ENCODE data around the gene ASTN2. TPM values are rescaled to one million over a fixed set of nuclear protein-coding genes. Genes with fewer than 3 reads are reported as not detected.

The ASTN2 gene
- total RNA-seq, 1 donor from 2014 or later, result 12.2 TPM

DNA sequence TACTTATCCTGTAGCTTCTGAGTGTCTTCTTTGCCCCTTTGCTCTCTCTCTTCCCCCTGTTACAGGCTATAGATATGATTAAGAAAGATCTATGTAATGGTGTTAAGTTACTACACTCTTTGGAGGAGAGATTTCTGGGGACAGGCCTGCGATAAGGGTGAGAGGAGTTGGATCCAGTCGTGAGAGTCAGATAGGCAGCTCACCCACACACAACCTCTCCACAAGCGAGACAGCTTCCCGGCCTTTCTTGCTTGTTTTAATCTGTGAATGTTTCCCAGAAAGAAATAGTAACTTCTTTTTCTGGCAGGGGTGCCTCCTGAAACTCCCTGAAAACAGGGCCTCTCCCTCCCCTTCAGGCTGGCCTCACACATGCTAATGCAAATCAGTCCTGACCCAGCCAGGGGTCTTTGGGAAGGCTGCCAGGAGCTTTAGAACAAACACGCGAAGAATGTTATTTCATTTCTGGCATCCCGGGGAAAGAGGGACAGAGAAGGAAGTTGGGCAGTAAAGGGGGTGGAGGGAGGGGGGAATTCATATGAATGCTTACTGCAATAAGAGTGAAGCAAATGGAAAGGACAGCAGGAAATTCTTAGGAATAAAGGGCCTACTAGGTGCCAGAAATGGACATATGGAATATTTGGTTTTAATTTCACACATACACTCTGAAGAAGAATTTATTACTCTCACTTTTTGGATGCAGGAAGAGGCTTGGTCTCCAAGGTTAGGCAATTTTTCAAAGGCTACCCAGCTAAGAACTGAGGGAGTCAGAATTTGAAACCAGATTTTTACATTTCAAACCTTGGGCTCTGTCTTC, 943.6 kb downstream of the ASTN2 start:
- TF ChIP-seq, protein P1, sequence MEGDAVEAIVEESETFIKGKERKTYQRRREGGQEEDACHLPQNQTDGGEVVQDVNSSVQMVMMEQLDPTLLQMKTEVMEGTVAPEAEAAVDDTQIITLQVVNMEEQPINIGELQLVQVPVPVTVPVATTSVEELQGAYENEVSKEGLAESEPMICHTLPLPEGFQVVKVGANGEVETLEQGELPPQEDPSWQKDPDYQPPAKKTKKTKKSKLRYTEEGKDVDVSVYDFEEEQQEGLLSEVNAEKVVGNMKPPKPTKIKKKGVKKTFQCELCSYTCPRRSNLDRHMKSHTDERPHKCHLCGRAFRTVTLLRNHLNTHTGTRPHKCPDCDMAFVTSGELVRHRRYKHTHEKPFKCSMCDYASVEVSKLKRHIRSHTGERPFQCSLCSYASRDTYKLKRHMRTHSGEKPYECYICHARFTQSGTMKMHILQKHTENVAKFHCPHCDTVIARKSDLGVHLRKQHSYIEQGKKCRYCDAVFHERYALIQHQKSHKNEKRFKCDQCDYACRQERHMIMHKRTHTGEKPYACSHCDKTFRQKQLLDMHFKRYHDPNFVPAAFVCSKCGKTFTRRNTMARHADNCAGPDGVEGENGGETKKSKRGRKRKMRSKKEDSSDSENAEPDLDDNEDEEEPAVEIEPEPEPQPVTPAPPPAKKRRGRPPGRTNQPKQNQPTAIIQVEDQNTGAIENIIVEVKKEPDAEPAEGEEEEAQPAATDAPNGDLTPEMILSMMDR (IDR thresholded peaks at IDR 0.05; ENCODE audit: insufficient read depth, low read length, poor library complexity, severe bottlenecking), result no peak
- Histone ChIP-seq H3K27me3 (ENCODE audit: control insufficient read depth, insufficient read depth, low read length) (no peaks in the 10 kb centered on the region), H3K4me3 (ENCODE audit: low read depth, low read length) (no peak overlapping the region), H3K36me3 (ENCODE audit: control insufficient read depth, insufficient read depth, low read length) (no peaks in the 10 kb centered on the region)
- DNase-seq (ENCODE audit: low read depth), result peak; percentile 14

DNA sequence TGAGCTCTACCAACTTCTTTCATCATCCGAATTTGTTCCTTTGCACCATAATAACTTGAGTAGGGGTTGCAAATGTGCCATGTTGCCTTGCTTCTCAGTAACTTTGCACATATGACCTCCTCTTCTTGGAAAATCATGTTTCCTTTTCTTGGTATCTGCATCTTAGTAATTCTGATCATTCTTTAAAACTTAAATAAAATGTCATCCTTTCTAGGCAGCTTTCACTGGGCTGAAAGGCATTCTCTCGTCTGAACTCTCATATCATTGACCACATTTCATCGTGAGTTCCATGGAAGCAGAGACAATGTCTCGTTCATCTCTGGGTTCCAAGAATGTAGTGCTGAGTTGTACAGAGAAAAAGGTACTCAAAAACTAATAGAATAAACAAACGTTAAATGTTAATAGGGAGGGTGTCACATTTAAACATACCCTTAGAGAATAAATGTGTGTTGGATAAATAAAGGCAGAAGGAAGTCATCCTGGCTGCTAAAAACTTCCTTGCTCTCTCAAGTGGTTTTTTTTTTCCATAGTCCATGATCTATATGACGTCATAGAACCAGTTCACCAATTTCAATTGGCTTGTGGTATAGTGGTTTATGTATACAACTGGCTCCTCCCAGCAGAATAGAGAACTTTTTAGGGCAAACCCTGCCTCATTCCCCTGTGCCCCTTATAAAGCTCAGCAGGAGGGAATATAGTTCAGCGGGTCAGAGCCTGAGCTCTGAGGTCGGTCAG, 945.9 kb downstream of the ASTN2 start:
- H3K36me3 ChIP-seq (ENCODE audit: control insufficient read depth, insufficient read depth, low read length), result no peaks in the 10 kb centered on the region
- no peaks in the 10 kb centered on the region for H3K27me3 ChIP-seq (ENCODE audit: control insufficient read depth, insufficient read depth, low read length)
- TF ChIP-seq, protein P1 (IDR thresholded peaks at IDR 0.05; ENCODE audit: insufficient read depth, low read length, poor library complexity, severe bottlenecking), result no peak
- H3K4me3 ChIP-seq (ENCODE audit: low read depth, low read length), result no peak overlapping the region
- no peak for DNase-seq (ENCODE audit: low read depth)

DNA sequence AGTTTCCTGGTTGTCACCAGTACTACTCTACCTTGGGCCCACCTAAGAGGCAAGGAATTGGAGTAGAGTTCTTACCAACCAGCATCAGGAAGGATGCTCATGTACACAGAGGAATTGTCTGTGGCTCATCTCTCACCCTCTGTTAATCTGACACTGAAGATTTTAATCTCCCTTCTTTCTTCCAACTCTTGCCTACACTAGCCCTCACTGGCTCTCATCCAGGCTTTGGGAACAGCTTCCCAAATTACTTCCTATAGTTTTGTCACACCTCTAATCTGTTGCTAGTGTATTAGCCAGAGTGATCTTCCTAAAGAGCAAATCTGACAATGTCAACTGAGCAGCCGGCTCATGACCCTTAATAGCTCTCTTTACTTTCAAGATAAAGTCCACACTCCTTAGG, 946.5 kb downstream of the ASTN2 start:
- H3K4me3 ChIP-seq (ENCODE audit: low read depth, low read length), result no peak overlapping the region
- no peaks in the 10 kb centered on the region for H3K36me3 ChIP-seq (ENCODE audit: control insufficient read depth, insufficient read depth, low read length)
- DNase-seq (ENCODE audit: low read depth), result no peak
- H3K27me3 ChIP-seq (ENCODE audit: control insufficient read depth, insufficient read depth, low read length), result no peaks in the 10 kb centered on the region
- TF ChIP-seq, protein P1 (IDR thresholded peaks at IDR 0.05; ENCODE audit: insufficient read depth, low read length, poor library complexity, severe bottlenecking), result no peak

- Histone ChIP-seq H3K27me3 (ENCODE audit: control insufficient read depth, insufficient read depth, low read length) (no peaks in the 10 kb centered on the region), H3K36me3 (ENCODE audit: control insufficient read depth, insufficient read depth, low read length) (no peaks in the 10 kb centered on the region), H3K4me3 (ENCODE audit: low read depth, low read length) (no peak overlapping the region)
- TF ChIP-seq, protein P1 (IDR thresholded peaks at IDR 0.05; ENCODE audit: insufficient read depth, low read length, poor library complexity, severe bottlenecking), result no peak
- DNase-seq (ENCODE audit: low read depth), result no peak
Observed at GRCh38 chr9:116467740-116468351, 947.0 kb downstream of the ASTN2 start.

- no peak for DNase-seq (ENCODE audit: low read depth)
- no peaks in the 10 kb centered on the region for H3K27me3 ChIP-seq (ENCODE audit: control insufficient read depth, insufficient read depth, low read length)
- no peak overlapping the region for H3K4me3 ChIP-seq (ENCODE audit: low read depth, low read length)
- H3K36me3 ChIP-seq (ENCODE audit: control insufficient read depth, insufficient read depth, low read length), result no peaks in the 10 kb centered on the region
- TF ChIP-seq, protein P1 (IDR thresholded peaks at IDR 0.05; ENCODE audit: insufficient read depth, low read length, poor library complexity, severe bottlenecking), result no peak
Observed at GRCh38 chr9:116466271-116467235, 948.3 kb downstream of the ASTN2 start.
